Measurements from ENCODE around the gene XYLT1.

Gene XYLT1

DNA sequence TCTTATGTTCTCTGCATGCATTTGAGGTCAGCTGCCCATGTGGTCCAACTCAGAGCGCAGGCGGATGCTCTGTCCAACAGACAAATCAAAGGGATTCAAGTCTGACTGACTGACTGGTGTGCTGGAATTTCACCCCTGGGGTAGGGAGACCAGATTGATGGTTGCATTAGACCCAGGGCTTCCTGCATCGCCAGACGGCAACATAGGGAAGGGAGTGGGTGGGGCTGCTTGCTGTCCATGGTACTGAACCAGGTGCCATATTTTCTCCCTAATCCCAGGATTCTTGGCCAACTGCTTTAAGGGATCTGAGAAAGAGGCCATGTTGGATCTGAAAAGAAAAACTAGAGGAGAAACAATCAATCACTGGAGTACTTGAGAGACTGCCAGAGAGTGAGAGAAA is 332.0 kb downstream of the XYLT1 start:
- H3K36me3 ChIP-seq (replicated peaks) = no peaks in the 10 kb centered on the region
- no peak overlapping the region for H3K27ac ChIP-seq
- in situ Hi-C loops (cut with HindIII; ENCODE audit: low pct_ligation_motif_present, low sequenced_read_pairs) = no loop called here
- H3K4me3 ChIP-seq (ENCODE audit: low read depth, low read length) = no peak overlapping the region
- H3K27me3 ChIP-seq (replicated peaks) = no peaks in the 10 kb centered on the region
- no peak for TF ChIP-seq CTCF (IDR thresholded peaks at IDR 0.05; ENCODE audit: low read depth, low read length, missing control alignments)
- DNase-seq = no peak

GRCh38 chr16:17135439-17135838 is 335.3 kb downstream of the XYLT1 start:
- in situ Hi-C loops (cut with HindIII; ENCODE audit: low pct_ligation_motif_present, low sequenced_read_pairs) = no loop called here
- no peak overlapping the region for H3K27ac ChIP-seq
- no peaks in the 10 kb centered on the region for H3K36me3 ChIP-seq (replicated peaks)
- no peaks in the 10 kb centered on the region for H3K27me3 ChIP-seq (replicated peaks)
- no peak for TF ChIP-seq CTCF (IDR thresholded peaks at IDR 0.05; ENCODE audit: low read depth, low read length, missing control alignments)
- no peak for DNase-seq
- no peak overlapping the region for H3K4me3 ChIP-seq (ENCODE audit: low read depth, low read length)

DNA sequence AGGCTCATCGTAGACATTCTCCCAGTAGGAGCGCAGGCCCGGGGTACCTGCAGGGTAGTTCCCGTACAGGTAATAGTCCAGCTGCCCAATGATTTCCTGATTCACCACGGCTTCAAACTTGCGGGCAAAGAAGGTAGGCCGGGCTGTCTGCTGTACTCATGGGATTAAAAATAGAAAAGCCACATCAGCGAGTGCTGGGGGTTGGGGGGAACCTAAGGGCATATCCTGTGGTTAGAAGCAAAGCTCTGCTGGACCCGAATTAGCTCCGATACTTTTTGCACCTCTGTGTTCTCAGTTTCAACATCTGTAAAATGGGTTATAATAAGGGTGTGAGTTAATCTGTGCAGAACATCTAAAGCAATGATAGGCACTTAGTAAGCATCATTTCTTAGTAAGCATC is 336.2 kb downstream of the XYLT1 start:
- no peak for DNase-seq
- H3K27ac ChIP-seq = no peak overlapping the region
- no peak for TF ChIP-seq CTCF (IDR thresholded peaks at IDR 0.05; ENCODE audit: low read depth, low read length, missing control alignments)
- H3K36me3 ChIP-seq (replicated peaks) = no peaks in the 10 kb centered on the region
- no peaks in the 10 kb centered on the region for H3K27me3 ChIP-seq (replicated peaks)
- in situ Hi-C loops (cut with HindIII; ENCODE audit: low pct_ligation_motif_present, low sequenced_read_pairs) = no loop called here
- no peak overlapping the region for H3K4me3 ChIP-seq (ENCODE audit: low read depth, low read length)

DNA sequence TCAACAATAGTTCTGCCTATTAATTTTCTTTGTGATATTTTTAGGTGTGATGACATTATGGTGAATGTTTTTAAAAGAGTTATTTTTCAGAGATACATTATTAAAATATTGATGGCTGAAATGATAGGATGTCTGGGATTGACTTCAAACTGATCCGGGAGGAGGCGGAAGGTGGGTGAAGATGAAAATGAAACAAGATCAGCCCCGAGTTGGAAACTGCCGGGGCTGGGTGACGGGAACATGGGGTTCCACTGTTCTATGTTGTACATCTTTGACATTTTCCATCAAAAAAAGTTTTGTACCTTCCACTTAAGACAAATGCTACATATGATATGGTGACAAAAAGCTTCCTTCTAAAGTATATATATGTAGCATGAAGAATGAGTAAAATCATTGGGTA is 336.9 kb downstream of the XYLT1 start:
- no peak for TF ChIP-seq CTCF (IDR thresholded peaks at IDR 0.05; ENCODE audit: low read depth, low read length, missing control alignments)
- no peak overlapping the region for H3K27ac ChIP-seq
- in situ Hi-C loops (cut with HindIII; ENCODE audit: low pct_ligation_motif_present, low sequenced_read_pairs) = no loop called here
- no peaks in the 10 kb centered on the region for H3K36me3 ChIP-seq (replicated peaks)
- no peaks in the 10 kb centered on the region for H3K27me3 ChIP-seq (replicated peaks)
- DNase-seq = no peak
- no peak overlapping the region for H3K4me3 ChIP-seq (ENCODE audit: low read depth, low read length)

- H3K27ac ChIP-seq = no peak overlapping the region
- no peaks in the 10 kb centered on the region for H3K27me3 ChIP-seq (replicated peaks)
- DNase-seq = no peak
- TF ChIP-seq CTCF (IDR thresholded peaks at IDR 0.05; ENCODE audit: low read depth, low read length, missing control alignments) = no peak
- no peaks in the 10 kb centered on the region for H3K36me3 ChIP-seq (replicated peaks)
- in situ Hi-C loops (cut with HindIII; ENCODE audit: low pct_ligation_motif_present, low sequenced_read_pairs) = no loop called here
- H3K4me3 ChIP-seq (ENCODE audit: low read depth, low read length) = no peak overlapping the region
Observed at GRCh38 chr16:17131351-17131750, 339.4 kb downstream of the XYLT1 start.

GRCh38 chr16:17130733-17131132 is 340.0 kb downstream of the XYLT1 start:
- no peak for TF ChIP-seq CTCF (IDR thresholded peaks at IDR 0.05; ENCODE audit: low read depth, low read length, missing control alignments)
- no peak overlapping the region for H3K27ac ChIP-seq
- in situ Hi-C loops (cut with HindIII; ENCODE audit: low pct_ligation_motif_present, low sequenced_read_pairs) = no loop called here
- DNase-seq = no peak
- H3K27me3 ChIP-seq (replicated peaks) = no peaks in the 10 kb centered on the region
- no peak overlapping the region for H3K4me3 ChIP-seq (ENCODE audit: low read depth, low read length)
- H3K36me3 ChIP-seq (replicated peaks) = no peaks in the 10 kb centered on the region

All from brain microvascular endothelial cell (primary cell).